Prostate gland (tissue), 2 donors: Measurements from ENCODE around the gene GMIP. TPM values are rescaled to one million over a fixed set of nuclear protein-coding genes. Genes with fewer than 3 reads are reported as not detected.

Experiments
- DNase-seq: peaks from one replicate; pipeline ENCODE4 v3.0.0-alpha.2; 2019; ENCODE audit warnings: low spot score
- H3K27ac ChIP-seq, 2 donors: fragments of 200-600 bp; sonication (generic); 2 replicates each; pipeline ENCODE4 v1.5.1; 2017 to 2019
- H3K27me3 ChIP-seq: fragments of 200-600 bp; sonication (generic); replicated peaks from 2 replicates; pipeline ENCODE4 v1.5.1; 2019; ENCODE audit not compliant: insufficient read depth
- H3K36me3 ChIP-seq, 2 donors: fragments of 200-600 bp; sonication (generic); 1 replicate in 1 of 2; 2 replicates in 1 of 2; pipeline versions ENCODE4 v1.5.1 to v1.8.1; 2017 to 2019
- H3K4me1 ChIP-seq: fragments of 200-600 bp; sonication (generic); replicated peaks from 2 replicates; pipeline ENCODE4 v1.5.1; 2019
- H3K4me3 ChIP-seq, 2 donors: fragments of 200-600 bp; sonication (generic); 2 replicates each; pipeline ENCODE4 v1.5.1; 2017 to 2019
- H3K9me3 ChIP-seq: fragments of 200-600 bp; sonication (generic); 2 replicates; pipeline ENCODE4 v1.5.1; 2017
- CTCF ChIP-seq, 4 experiments: fragments of 200-600 bp in 2 of 4; fragments of 450-650 bp in 2 of 4; sonication (generic) in 2 of 4; IDR thresholded peaks; 1 replicate in 3 of 4; 2 replicates in 1 of 4; pipeline ENCODE4 v1.5.1; 2016 to 2019; ENCODE audit warnings: antibody characterized with exemption in 4 of 4, mild to moderate bottlenecking in 2 of 4, moderate library complexity in 2 of 4
- POLR2A ChIP-seq: fragments of 450-650 bp; IDR thresholded peaks from one replicate; pipeline ENCODE4 v1.6.1; 2016; ENCODE audit warnings: antibody characterized with exemption, mild to moderate bottlenecking
- POLR2AphosphoS5 ChIP-seq: sonication (generic); formaldehyde crosslinking; IDR thresholded peaks from one replicate; pipeline ENCODE4 v1.6.1; 2017; ENCODE audit warnings: antibody characterized with exemption
- WGBS: methylation state at CpG from one replicate; pipeline ENCODE4 v1.1.5; 2018; 5-methylcytosine and 5-hydroxymethylcytosine counted together
- intact Hi-C: fragments of 100-400 bp; cut with DNase I; formaldehyde crosslinking; loops from one replicate; pipeline ENCODE4 v1.14.2; 2022
- total RNA-seq, 2 donors: library from RNA; depleted of rRNA; stranded (reverse); fragments of >200 nt; gene quantifications; one replicate each; pipeline ENCODE4 v1.1.0, GENCODE V29; 2016

The GMIP gene
- total RNA-seq, 2 donors from 2014 or later: 10.2 to 11.6 TPM

- TF ChIP-seq POLR2A: no peak
- TF ChIP-seq CTCF (IDR thresholded peaks at IDR 0.05): no peak
- TF ChIP-seq POLR2AphosphoS5: no peak
- H3K4me1 ChIP-seq: no peaks in the 10 kb centered on the region
- no peak overlapping the region for H3K4me3 ChIP-seq
- 93% methylated on average over 23 of the region's 23 CpGs for WGBS
- DNase-seq: no peak
- intact Hi-C loops: no loop called here
- no peaks in the 10 kb centered on the region for H3K9me3 ChIP-seq
- peaks cover 39 to 55% of the 10 kb centered on the region in 2 donors for H3K36me3 ChIP-seq
- no peaks in the 10 kb centered on the region for H3K27me3 ChIP-seq
- no peak overlapping the region for H3K27ac ChIP-seq
Measured at GRCh38 chr19:19653597-19654147, 10.2 kb upstream of the GMIP start.

GRCh38 chr19:19652482-19653295 is 9.2 kb upstream of the GMIP start:
- no peaks in the 10 kb centered on the region for H3K9me3 ChIP-seq
- 89% methylated on average over 24 of the region's 24 CpGs for WGBS
- no peaks in the 10 kb centered on the region for H3K4me1 ChIP-seq
- DNase-seq: no peak
- peaks cover 33 to 51% of the 10 kb centered on the region in 2 donors for H3K36me3 ChIP-seq
- H3K4me3 ChIP-seq: no peak overlapping the region
- intact Hi-C loops: no loop called here
- no peaks in the 10 kb centered on the region for H3K27me3 ChIP-seq
- TF ChIP-seq POLR2A: no peak
- no peak for TF ChIP-seq POLR2AphosphoS5
- H3K27ac ChIP-seq: no peak overlapping the region

- no peak for TF ChIP-seq POLR2A
- no peak for TF ChIP-seq POLR2AphosphoS5
- no peak for TF ChIP-seq CTCF (IDR thresholded peaks at IDR 0.05)
- DNase-seq: no peak
Measured at GRCh38 chr19:19651076-19651475, 7.6 kb upstream of the GMIP start.

GRCh38 chr19:19650331-19650730 is 6.9 kb upstream of the GMIP start:
- Histone ChIP-seq H3K9me3 (no peaks in the 10 kb centered on the region), H3K4me1 (no peaks in the 10 kb centered on the region), H3K36me3 (peaks cover 30 to 51% of the 10 kb centered on the region in 2 donors), H3K27ac (no peak overlapping the region), H3K4me3 (no peak overlapping the region), H3K27me3 (no peaks in the 10 kb centered on the region)
- intact Hi-C loops: no loop called here
- DNase-seq: no peak
- WGBS: 96% methylated on average over 9 of the region's 9 CpGs
- TF ChIP-seq POLR2A (no peak), CTCF (IDR thresholded peaks at IDR 0.05) (no peak), POLR2AphosphoS5 (no peak)

More at GRCh38 chr19:19651076-19651475, 7.6 kb upstream of the GMIP start:
- H3K36me3 ChIP-seq: peaks cover 37 to 50% of the 10 kb centered on the region in 2 donors
- no peaks in the 10 kb centered on the region for H3K9me3 ChIP-seq
- intact Hi-C loops: no loop called here
- H3K4me3 ChIP-seq: no peak overlapping the region
- H3K27me3 ChIP-seq: no peaks in the 10 kb centered on the region
- no peaks in the 10 kb centered on the region for H3K4me1 ChIP-seq
- 48% methylated on average over 13 of the region's 13 CpGs for WGBS
- no peak overlapping the region for H3K27ac ChIP-seq

GRCh38 chr19:19649580-19649995 is 6.1 kb upstream of the GMIP start:
- Histone ChIP-seq H3K36me3 (peaks cover 24 to 50% of the 10 kb centered on the region in 2 donors), H3K27ac (no peak overlapping the region), H3K4me3 (no peak overlapping the region), H3K4me1 (no peaks in the 10 kb centered on the region), H3K9me3 (no peaks in the 10 kb centered on the region), H3K27me3 (no peaks in the 10 kb centered on the region)
- no peak for DNase-seq
- WGBS: 94% methylated on average over 22 of the region's 22 CpGs
- no peak for TF ChIP-seq CTCF (IDR thresholded peaks at IDR 0.05)
- no peak for TF ChIP-seq POLR2A
- no peak for TF ChIP-seq POLR2AphosphoS5
- intact Hi-C loops: no loop called here
